ENCODE data around the gene DHX38. TPM values are rescaled to one million over a fixed set of nuclear protein-coding genes. Genes with fewer than 3 reads are reported as not detected.

Gene DHX38
- polyA plus RNA-seq, 1 of the 3 experiments (the other 2 are of a cell fraction) = 75.0 TPM

DNA sequence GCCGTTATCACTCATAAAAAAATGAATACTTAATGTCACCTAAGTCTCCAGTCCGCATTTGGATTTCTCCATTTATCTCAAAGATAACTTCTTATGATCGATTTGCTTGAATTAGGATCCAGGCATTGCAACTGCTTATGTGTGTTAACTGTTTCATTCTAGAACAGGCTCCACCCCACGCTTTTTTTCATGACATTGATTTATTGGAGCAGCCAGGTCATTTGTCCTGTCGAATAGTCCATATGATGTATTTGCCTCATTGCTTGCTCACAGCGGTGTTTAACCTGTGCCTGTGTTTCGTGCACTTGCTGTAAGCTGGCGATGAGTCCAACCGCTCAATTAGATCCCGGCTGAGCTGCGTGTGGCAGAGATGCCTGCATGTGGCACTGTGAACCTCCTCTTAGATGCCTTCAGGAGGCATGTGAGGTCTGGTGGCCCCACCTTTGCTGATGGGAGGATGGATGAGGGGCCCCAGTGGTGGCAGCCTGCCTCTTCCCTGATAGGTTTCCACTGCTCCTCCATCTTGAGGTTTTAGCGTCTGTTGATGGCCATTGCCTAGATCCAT is 16.4 kb downstream of the DHX38 start:
- Histone ChIP-seq H2AFZ (ENCODE audit: low read depth) (no peak overlapping the region), H3K9ac (no peak overlapping the region), H3K36me3 (replicated peaks in 1 of 2; ENCODE audit: control insufficient read depth in 1 of 2, insufficient read depth in 2 of 2, low read length in 1 of 2) (peaks cover 20 to 78% of the 10 kb centered on the region in 2 experiments), H3K9me2 (no peaks in the 10 kb centered on the region), H3K4me2 (no peak overlapping the region), H3K4me3 (ENCODE audit: low read depth in 2 of 2, low read length in 1 of 2) (no peak overlapping the region), H3F3A (replicated peaks; ENCODE audit: insufficient read depth) (no peaks in the 10 kb centered on the region), H3K4me1 (ENCODE audit: control insufficient read depth in 1 of 2, insufficient read depth in 2 of 2, low read depth in 1 of 2, low read length in 1 of 2) (no peaks in the 10 kb centered on the region), H3K9me3 (no peaks in the 10 kb centered on the region), H3K27me3 (ENCODE audit: insufficient read depth) (no peaks in the 10 kb centered on the region), H4K20me1 (ENCODE audit: insufficient read depth) (no peaks in the 10 kb centered on the region), H3K79me2 (ENCODE audit: insufficient read depth) (no peaks in the 10 kb centered on the region), H3K27ac (ENCODE audit: low read depth in 2 of 2, low read length in 1 of 2) (no peak overlapping the region)
- ChIA-PET POLR2A (no interaction called here), CTCF (no interaction called here)
- TF ChIP-seq EP300 (IDR thresholded peaks at IDR 0.05; ENCODE audit: borderline replicate concordance in 1 of 2, low read depth in 1 of 2, low read length in 1 of 2) (no peak), SIN3A (IDR thresholded peaks at IDR 0.05; ENCODE audit: borderline replicate concordance, low read depth, low read length) (no peak), TAF1 (IDR thresholded peaks at IDR 0.05; ENCODE audit: borderline replicate concordance, low read depth, low read length) (no peak), GATA2 (CRISPR knock-in tag; IDR thresholded peaks at IDR 0.05) (no peak)
- no peak for DNase-seq
- WGBS (ENCODE audit: low lambda C conversion rate) = 90% methylated on average over 12 of the region's 12 CpGs

DNA sequence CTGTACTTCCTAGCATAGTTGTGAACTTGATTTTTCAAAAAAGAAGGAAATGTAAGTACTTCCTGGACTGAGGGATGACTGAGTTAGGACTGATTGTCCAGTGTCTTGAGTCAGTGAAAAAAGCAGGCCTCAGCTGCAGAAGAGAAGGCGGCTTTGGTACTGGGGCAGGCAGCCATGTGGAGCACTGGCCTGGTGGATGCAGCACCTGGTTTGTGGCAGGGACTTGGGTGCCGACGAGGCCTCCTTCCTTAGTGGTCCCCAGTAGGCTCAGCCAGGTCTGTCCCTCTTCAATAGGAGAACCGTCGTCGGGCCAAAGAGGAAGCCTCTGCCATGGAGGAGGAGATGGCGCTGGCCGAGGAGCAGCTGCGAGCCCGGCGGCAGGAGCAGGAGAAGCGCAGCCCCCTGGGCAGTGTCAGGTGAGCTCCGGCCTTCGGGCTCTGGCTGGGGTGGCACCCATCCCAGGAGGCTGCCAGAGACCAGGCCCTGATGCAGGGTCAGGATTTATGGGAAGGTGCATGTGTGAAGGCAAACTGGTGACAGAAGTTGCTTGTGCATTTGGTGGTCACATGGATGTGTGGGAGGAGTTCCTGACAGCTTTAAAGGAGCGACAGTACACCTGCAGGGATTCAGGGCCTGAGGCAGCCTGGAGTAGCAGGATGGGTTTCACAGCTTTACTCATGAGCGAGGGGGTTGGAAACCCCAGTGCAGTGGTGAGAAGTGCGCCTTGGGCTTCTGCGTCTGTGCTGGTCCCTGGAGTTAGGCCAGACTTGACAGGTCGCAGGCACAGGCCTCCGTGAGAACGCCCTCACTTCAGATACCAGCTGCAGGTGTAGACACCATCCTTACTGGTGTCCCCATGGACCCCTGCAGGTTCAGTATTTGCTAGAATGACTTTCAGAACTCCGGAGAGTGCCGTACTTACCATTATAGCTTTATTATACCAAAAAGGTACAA is 17.3 kb downstream of the DHX38 start:
- Histone ChIP-seq H3K79me2 (ENCODE audit: insufficient read depth) (no peaks in the 10 kb centered on the region), H3K4me2 (no peak overlapping the region), H4K20me1 (ENCODE audit: insufficient read depth) (no peaks in the 10 kb centered on the region), H3K9ac (no peak overlapping the region), H3K4me3 (ENCODE audit: low read depth in 2 of 2, low read length in 1 of 2) (no peak overlapping the region), H3K27ac (ENCODE audit: low read depth in 2 of 2, low read length in 1 of 2) (no peak overlapping the region), H3K9me2 (no peaks in the 10 kb centered on the region), H2AFZ (ENCODE audit: low read depth) (no peak overlapping the region), H3F3A (replicated peaks; ENCODE audit: insufficient read depth) (no peaks in the 10 kb centered on the region), H3K4me1 (ENCODE audit: control insufficient read depth in 1 of 2, insufficient read depth in 2 of 2, low read depth in 1 of 2, low read length in 1 of 2) (no peaks in the 10 kb centered on the region), H3K27me3 (ENCODE audit: insufficient read depth) (no peaks in the 10 kb centered on the region), H3K36me3 (replicated peaks in 1 of 2; ENCODE audit: control insufficient read depth in 1 of 2, insufficient read depth in 2 of 2, low read length in 1 of 2) (peaks cover 20 to 69% of the 10 kb centered on the region in 2 experiments), H3K9me3 (no peaks in the 10 kb centered on the region)
- 95% methylated on average over 19 of the region's 23 CpGs for WGBS (ENCODE audit: low lambda C conversion rate)
- TF ChIP-seq, protein P1, sequence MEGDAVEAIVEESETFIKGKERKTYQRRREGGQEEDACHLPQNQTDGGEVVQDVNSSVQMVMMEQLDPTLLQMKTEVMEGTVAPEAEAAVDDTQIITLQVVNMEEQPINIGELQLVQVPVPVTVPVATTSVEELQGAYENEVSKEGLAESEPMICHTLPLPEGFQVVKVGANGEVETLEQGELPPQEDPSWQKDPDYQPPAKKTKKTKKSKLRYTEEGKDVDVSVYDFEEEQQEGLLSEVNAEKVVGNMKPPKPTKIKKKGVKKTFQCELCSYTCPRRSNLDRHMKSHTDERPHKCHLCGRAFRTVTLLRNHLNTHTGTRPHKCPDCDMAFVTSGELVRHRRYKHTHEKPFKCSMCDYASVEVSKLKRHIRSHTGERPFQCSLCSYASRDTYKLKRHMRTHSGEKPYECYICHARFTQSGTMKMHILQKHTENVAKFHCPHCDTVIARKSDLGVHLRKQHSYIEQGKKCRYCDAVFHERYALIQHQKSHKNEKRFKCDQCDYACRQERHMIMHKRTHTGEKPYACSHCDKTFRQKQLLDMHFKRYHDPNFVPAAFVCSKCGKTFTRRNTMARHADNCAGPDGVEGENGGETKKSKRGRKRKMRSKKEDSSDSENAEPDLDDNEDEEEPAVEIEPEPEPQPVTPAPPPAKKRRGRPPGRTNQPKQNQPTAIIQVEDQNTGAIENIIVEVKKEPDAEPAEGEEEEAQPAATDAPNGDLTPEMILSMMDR (IDR thresholded peaks at IDR 0.05) = no peak
- TF ChIP-seq NFIC (IDR thresholded peaks at IDR 0.05; ENCODE audit: borderline replicate concordance) (no peak), EP300 (IDR thresholded peaks at IDR 0.05; ENCODE audit: borderline replicate concordance in 1 of 2, low read depth in 1 of 2, low read length in 1 of 2) (no peak), TEAD4 (IDR thresholded peaks at IDR 0.05; ENCODE audit: borderline replicate concordance, insufficient read depth) (no peak), SMC3 (IDR thresholded peaks at IDR 0.05; ENCODE audit: low read depth, low read length) (no peak), RXRA (IDR thresholded peaks at IDR 0.05; ENCODE audit: borderline replicate concordance, low read depth) (no peak), GATA2 (CRISPR knock-in tag; IDR thresholded peaks at IDR 0.05) (no peak), RAD21 (IDR thresholded peaks at IDR 0.05; ENCODE audit: low read length) (no peak), TAF1 (IDR thresholded peaks at IDR 0.05; ENCODE audit: borderline replicate concordance, low read depth, low read length) (no peak), RFX5 (IDR thresholded peaks at IDR 0.05; ENCODE audit: low read length) (no peak)
- TF ChIP-seq, protein P2, sequence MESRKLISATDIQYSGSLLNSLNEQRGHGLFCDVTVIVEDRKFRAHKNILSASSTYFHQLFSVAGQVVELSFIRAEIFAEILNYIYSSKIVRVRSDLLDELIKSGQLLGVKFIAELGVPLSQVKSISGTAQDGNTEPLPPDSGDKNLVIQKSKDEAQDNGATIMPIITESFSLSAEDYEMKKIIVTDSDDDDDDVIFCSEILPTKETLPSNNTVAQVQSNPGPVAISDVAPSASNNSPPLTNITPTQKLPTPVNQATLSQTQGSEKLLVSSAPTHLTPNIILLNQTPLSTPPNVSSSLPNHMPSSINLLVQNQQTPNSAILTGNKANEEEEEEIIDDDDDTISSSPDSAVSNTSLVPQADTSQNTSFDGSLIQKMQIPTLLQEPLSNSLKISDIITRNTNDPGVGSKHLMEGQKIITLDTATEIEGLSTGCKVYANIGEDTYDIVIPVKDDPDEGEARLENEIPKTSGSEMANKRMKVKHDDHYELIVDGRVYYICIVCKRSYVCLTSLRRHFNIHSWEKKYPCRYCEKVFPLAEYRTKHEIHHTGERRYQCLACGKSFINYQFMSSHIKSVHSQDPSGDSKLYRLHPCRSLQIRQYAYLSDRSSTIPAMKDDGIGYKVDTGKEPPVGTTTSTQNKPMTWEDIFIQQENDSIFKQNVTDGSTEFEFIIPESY (IDR thresholded peaks at IDR 0.05; ENCODE audit: borderline replicate concordance, low read depth) = no peak
- TF ChIP-seq, protein P3, sequence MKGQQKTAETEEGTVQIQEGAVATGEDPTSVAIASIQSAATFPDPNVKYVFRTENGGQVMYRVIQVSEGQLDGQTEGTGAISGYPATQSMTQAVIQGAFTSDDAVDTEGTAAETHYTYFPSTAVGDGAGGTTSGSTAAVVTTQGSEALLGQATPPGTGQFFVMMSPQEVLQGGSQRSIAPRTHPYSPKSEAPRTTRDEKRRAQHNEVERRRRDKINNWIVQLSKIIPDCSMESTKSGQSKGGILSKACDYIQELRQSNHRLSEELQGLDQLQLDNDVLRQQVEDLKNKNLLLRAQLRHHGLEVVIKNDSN (IDR thresholded peaks at IDR 0.05; ENCODE audit: borderline replicate concordance, low read depth) = no peak
- TF ChIP-seq, protein P4, sequence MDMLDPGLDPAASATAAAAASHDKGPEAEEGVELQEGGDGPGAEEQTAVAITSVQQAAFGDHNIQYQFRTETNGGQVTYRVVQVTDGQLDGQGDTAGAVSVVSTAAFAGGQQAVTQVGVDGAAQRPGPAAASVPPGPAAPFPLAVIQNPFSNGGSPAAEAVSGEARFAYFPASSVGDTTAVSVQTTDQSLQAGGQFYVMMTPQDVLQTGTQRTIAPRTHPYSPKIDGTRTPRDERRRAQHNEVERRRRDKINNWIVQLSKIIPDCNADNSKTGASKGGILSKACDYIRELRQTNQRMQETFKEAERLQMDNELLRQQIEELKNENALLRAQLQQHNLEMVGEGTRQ (IDR thresholded peaks at IDR 0.05; ENCODE audit: borderline replicate concordance, low read depth, low read length) = no peak
- DNase-seq = no peak
- ChIA-PET CTCF (interaction anchor here (2.4 to 3.3 kb wide), 2 partner anchors 11 to 13 kb away, joined by 9 to 15 read pairs; no protein-coding TSS in a partner anchor), POLR2A (no interaction called here)

Data from SK-N-SH (cell line).